Measurements from ENCODE around the gene SNX7.

Gene SNX7

GRCh38 chr1:98704971-98705370 lies 43.5 kb downstream of the SNX7 start:
- TF ChIP-seq ZFX (IDR thresholded peaks at IDR 0.05; ENCODE audit: borderline replicate concordance), result no peak
- TF ChIP-seq CTCF (IDR thresholded peaks at IDR 0.05), result no peak
- H3K27ac ChIP-seq, result no peak overlapping the region

GRCh38 chr1:98705591-98705990 lies 44.1 kb downstream of the SNX7 start:
- TF ChIP-seq CTCF (IDR thresholded peaks at IDR 0.05), result no peak
- TF ChIP-seq ZFX (IDR thresholded peaks at IDR 0.05; ENCODE audit: borderline replicate concordance), result no peak
- H3K27ac ChIP-seq, result no peak overlapping the region

GRCh38 chr1:98706173-98706843 lies 44.8 kb downstream of the SNX7 start:
- TF ChIP-seq ZFX (IDR thresholded peaks at IDR 0.05; ENCODE audit: borderline replicate concordance), result no peak
- TF ChIP-seq CTCF (IDR thresholded peaks at IDR 0.05), result no peak
- H3K27ac ChIP-seq, result no peak overlapping the region

- TF ChIP-seq CTCF (IDR thresholded peaks at IDR 0.05), result no peak
- TF ChIP-seq ZFX (IDR thresholded peaks at IDR 0.05; ENCODE audit: borderline replicate concordance), result no peak
- H3K27ac ChIP-seq, result no peak overlapping the region
These were observed 46.0 kb downstream of the SNX7 start for GRCh38 chr1:98707556-98707955.

- H3K27ac ChIP-seq, result no peak overlapping the region
- no peak for TF ChIP-seq ZFX (IDR thresholded peaks at IDR 0.05; ENCODE audit: borderline replicate concordance)
These were observed 48.4 kb downstream of the SNX7 start for GRCh38 chr1:98709906-98710305.

GRCh38 chr1:98723574-98723973 lies 62.1 kb downstream of the SNX7 start:
- H3K27ac ChIP-seq, result no peak overlapping the region
- TF ChIP-seq CTCF (IDR thresholded peaks at IDR 0.05) (no peak), ZFX (IDR thresholded peaks at IDR 0.05; ENCODE audit: borderline replicate concordance) (no peak)

GRCh38 chr1:98732985-98733781 lies 71.7 kb downstream of the SNX7 start:
- H3K27ac ChIP-seq, result peak overlapping the region; percentile 74
- TF ChIP-seq ZFX (IDR thresholded peaks at IDR 0.05; ENCODE audit: borderline replicate concordance) (no peak), CTCF (IDR thresholded peaks at IDR 0.05) (no peak)
